Right lobe of liver (tissue), 4 donors: Measurements from ENCODE around the gene CENPF.

ENCODE experiments used
- CTCF ChIP-seq, 4 donors: fragments of 200-600 bp in 3 of 4; fragments of 450-650 bp in 1 of 4; IDR thresholded peaks; one replicate each; pipeline versions ENCODE4 v1.5.1 to v1.8.0; 2016 to 2022; ENCODE audit warnings: antibody characterized with exemption in 4 of 4, mild to moderate bottlenecking in 2 of 4
- POLR2A ChIP-seq: fragments of 450-650 bp; IDR thresholded peaks from one replicate; pipeline ENCODE4 v1.6.1; 2017; ENCODE audit warnings: antibody characterized with exemption, mild to moderate bottlenecking
- donor health status: DM: no; HTN: no; CAD: no.
- donor health status: DM: no; HTN: no; CAD: no.
- donor health status: DM: no; HTN: yes; CAD: no.

DNA sequence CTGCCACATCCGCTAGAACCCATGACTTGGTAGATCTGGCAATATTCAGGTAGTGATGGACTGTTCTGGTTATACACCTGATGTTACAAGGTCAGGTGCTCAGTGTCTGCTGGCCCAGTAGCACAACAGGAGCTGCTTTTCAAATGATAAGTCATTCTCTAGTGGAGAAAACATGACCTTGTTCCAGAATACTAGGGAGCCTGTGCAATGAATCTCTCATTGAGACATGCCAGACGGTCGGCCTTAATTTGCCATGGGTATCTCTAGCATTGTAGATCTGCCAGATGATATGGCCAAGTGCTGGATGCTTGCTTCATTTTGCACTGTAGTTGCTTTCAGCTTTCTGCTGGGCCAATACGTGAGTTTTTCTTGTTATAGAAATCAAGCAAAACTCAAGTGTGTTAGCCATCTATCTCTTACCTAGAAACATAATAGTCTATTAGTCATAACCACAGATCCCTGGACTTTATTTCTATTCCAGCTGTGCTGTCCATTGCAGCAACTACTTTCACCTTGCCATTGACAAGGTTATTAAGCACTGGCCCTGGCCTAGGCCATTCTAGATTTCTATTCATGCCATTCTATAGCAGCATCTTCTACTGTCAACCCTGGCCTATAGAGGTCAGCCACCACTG lies 13.9 kb upstream of the CENPF start:
- TF ChIP-seq POLR2A (no peak), CTCF (IDR thresholded peaks at IDR 0.05) (no peak)
